GM21423 (cell line): ENCODE results near the gene VSX2.
A peak's percentile ranks its signal among the peaks of the same experiment; 100 is the strongest.

Experiments used
- ATAC-seq: cut with Tn5 transposase; IDR thresholded peaks from one replicate; pipeline ENCODE4 v1.9.1; 2021; ENCODE audit warnings: mild to moderate bottlenecking, moderate library complexity; ENCODE audit not compliant: unreplicated experiment

Gene VSX2

DNA sequence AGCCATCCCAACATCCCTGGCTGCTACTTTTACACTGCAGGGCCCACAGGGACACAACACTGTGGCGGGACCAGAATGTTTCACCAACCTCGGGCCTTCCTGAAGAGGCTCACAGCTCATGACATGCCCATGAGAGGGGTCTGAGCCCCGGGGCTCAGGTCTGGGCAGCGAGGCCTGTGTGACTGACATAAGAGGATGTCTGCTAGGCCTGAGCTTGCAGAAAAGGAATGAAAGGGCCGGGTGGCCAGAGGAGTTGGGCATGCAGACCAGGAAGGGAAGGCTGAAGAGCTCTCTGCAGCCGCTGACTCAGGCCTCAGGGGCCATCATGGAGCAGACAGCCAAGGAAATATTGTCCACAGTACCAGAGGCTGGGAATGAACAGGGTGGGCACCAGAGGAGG is 18.3 kb upstream of the VSX2 start:
- no peak for ATAC-seq

- ATAC-seq, result no peak
Observed at GRCh38 chr14:74221741-74222140, 17.5 kb upstream of the VSX2 start.

DNA sequence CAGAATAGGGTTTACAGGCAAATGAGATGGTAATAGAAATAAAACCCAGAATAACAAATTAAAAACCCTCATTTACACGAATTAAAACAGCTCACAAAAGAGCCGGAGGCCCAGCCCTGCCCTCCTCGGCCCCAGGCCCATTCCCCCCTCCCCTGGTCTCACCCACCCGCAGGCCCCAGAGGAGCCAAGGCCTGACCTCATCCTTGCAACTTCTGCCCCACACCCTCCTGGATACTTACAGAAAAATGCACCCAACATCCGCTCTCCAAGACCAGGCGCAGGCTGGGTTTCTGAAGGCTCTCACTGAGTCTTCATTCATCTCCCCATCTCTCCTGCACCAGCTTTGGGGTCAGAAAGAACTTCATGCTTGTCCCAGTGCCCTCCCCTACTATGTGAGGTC is 16.2 kb upstream of the VSX2 start:
- ATAC-seq, result no peak

- ATAC-seq, result no peak
Observed at GRCh38 chr14:74231784-74232183, 7.5 kb upstream of the VSX2 start.

DNA sequence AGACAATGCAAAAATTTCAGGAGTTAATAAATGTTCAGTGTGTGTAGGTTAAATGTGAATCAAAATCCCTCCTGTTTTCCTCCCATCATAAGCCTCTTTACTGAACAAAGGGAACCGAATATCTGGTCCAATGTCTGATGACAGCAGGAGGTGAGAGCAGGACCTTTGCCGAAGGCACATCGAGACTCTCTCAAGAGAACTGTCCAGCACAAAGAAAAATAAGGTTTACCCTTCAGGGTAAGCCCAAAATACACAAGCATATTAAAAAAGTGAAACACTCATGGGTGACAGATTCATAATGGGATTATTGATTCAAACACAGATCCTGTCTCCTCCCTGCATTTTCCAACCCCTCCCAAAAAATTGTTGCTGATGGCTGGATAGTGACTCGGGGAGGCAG is 4.2 kb upstream of the VSX2 start:
- no peak for ATAC-seq

- ATAC-seq, result no peak
Observed at GRCh38 chr14:74237441-74237840, 1.8 kb upstream of the VSX2 start.

- no peak for ATAC-seq
Observed at GRCh38 chr14:74239848-74240793, 872 bp downstream of the VSX2 start.

DNA sequence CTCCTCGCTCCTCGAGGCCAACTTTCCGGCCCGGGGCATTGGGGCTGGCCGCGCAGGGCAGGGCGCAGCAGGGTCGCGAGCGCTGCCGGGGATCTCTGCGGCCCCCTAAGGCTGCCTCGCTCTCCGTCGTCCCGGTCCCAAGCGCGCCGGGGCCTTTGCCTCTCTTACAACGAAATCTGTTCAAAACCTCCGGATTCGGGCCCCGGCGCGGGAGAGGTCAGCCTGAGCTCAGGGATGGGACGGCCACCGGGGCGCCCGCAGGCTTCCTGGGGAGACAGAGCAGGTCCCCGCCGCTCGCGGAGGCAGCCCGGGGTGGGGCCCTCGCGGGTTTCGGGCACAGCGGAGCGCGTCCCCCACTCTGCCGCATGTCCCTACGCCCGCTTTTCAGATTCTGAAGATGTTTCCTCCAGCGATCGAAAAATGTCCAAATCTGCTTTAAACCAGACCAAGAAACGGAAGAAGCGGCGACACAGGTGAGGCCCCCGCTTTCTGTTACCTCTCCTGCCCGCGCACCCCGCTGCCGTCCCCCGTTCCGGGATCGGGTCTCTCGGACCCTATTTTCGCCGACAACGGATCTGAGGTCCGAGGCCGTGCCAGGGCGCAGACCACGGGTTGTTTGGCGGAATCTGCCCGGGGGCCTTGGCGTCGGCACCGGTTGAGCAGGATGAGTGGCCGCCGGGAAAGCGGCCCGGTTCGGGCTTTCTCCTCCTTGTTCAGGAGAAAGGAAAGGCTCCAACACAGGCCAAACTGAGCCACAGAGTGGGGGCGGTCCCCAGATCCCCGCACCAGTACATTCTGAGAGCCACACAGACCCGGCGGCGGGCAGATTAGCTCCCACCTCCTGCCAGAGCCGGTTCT is 1.8 kb downstream of the VSX2 start:
- ATAC-seq, result no peak

- ATAC-seq, result no peak
Observed at GRCh38 chr14:74241652-74242017, 2.4 kb downstream of the VSX2 start.

GRCh38 chr14:74242021-74242779 is 3.0 kb downstream of the VSX2 start:
- ATAC-seq, result no peak

- no peak for ATAC-seq
Observed at GRCh38 chr14:74242780-74243042, 3.5 kb downstream of the VSX2 start.

GRCh38 chr14:74243051-74243450 is 3.8 kb downstream of the VSX2 start:
- ATAC-seq, result no peak

DNA sequence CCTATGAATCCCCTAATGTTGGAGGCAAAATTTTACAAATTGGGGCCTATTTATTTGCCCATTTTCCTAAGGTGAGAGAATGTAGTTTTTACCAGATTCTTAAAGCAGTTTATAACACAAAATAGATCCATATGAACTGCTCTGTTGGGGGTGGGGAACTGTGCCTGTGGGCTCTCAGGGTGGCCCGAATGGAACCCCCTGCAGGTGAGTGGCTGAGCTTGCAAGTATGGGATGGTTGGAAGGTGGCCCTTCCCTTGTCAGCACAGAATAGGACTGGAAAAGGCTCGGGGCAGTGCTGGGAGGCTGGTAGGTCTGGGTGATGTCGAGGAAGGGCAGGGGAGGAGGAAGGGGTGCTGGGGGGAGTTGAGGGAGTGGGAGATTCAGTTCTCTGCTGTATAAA is 4.9 kb downstream of the VSX2 start:
- no peak for ATAC-seq

- ATAC-seq, result no peak
Observed at GRCh38 chr14:74245292-74245691, 6.0 kb downstream of the VSX2 start.

GRCh38 chr14:74246542-74246941 is 7.3 kb downstream of the VSX2 start:
- no peak for ATAC-seq

DNA sequence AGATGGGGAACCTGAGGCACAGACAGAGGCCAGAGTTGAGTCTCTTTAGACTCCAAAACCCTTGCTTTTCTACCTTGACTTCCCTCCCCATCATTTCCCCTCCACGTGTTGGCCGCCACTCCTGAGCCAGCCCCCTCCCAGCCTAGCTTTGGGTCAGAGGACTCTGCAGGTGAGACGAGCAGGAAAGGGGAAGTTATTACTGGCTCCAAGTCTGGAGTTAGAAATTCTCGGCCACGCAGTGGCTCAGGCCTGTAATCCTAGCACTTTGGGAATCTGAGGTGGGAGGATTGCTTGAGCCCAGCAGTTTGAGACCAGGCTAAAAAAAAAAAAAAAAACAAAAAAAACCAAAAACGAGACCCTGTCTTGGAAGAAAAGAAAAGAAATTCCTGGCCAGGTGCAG is 8.8 kb downstream of the VSX2 start:
- no peak for ATAC-seq

DNA sequence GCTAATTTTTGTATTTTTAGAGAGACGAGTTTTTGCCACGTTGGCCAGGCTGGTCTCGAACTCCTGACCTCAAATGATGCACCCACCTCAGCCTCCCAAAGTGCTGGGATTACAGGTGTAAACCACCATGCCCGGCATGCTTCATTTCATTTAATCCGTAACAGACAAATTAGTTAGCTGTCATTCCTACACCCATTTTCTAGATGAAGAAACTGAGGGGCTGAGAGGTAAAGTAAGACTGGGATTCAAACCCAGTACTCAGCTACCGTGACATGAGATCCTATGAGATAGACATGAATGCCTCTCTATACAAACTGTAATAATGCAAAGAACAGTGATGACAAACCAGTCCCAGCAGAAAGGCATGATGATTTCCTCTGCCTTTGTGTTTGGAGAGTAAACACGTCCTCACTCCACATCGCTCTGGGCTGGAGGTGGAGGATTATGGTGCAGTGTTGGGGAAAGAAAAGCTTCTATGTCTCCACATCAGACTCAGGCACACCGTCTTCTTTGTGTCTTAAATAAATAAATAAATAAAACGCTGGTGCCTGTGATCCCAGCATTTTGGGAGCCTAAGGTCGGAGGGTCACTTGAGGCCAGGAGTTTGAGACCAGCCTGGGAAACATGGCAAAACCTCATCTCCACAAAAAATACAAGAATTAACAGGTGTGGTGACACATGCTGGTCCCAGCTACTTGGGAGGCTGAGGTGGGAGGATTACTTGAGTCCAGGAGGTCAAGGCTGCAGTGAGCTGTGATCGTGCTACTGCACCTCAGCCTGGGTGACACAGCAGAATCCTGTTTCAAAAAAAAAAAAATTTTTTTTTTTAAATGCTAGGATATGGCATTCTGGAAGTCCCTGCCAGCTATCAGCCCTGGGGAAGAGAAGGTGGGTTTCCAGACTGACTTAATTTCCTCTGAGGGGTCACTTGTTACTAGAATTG is 10.5 kb downstream of the VSX2 start:
- ATAC-seq, result no peak

DNA sequence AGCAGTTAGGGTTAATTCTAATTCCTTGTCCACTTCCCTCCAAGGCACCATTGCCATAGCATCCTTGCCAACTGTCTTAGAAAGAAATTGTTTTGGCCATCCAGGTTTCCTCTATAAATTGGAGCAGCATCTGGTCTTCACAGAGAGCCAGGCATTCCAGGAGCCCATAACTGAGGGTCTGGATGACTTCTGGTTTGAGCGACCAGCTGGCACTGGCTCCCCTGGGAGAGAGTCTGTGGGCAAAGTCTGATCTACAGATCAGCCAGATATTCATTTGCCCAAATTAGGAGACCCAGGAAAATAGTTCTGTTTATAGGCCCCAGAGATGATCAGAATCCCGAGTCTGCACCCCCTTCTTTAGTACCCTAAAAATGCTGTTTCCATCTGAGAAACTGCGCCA is 16.0 kb downstream of the VSX2 start:
- no peak for ATAC-seq

DNA sequence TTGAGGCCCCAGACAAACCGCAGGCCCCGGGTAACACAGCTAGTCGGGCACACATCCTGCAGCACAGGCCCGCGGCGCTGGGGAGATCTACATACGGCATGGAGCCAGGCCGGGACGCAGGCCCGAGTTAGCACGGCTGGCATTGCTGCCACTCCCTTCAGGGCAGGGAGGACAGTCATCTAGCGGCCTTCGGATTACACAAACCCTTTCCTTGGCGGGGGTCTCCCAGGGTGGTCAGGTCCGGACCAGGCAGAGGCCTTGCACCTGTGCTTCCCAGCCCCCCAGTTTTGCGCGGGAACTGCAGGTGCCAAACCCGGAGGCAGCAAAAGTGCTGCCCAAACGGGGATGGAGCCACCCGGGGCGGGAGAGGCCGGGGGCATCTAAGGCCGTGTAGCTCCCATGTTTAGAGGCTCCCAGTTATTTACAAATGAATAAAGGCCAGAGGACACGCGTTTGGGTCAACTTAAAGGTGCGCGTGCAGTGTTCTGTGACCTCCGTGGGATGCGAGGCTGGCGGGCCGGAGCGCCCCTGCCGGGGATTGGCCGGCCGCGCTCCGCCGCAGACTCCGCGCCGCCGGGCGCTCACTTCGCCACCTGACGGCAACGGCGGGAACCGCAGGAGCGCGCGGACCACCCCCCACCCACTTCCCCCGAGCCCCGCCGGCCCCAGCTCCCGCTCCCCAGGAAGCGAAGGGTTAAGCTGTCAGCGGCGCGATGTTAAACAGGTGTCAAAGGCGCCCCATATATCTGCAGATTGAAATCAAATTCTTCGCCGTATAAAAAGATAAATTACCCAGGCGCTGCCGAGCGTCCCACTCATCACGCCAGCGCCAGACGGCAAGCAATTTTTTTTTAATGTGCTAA is 18.1 kb downstream of the VSX2 start:
- peak; percentile 67 for ATAC-seq
